ENCODE results near the gene LTBP1. TPM values are rescaled to one million over a fixed set of nuclear protein-coding genes. Genes with fewer than 3 reads are reported as not detected.

LTBP1 gene
- total RNA-seq, 1 experiment from 2014 or later = 28.5 TPM

DNA sequence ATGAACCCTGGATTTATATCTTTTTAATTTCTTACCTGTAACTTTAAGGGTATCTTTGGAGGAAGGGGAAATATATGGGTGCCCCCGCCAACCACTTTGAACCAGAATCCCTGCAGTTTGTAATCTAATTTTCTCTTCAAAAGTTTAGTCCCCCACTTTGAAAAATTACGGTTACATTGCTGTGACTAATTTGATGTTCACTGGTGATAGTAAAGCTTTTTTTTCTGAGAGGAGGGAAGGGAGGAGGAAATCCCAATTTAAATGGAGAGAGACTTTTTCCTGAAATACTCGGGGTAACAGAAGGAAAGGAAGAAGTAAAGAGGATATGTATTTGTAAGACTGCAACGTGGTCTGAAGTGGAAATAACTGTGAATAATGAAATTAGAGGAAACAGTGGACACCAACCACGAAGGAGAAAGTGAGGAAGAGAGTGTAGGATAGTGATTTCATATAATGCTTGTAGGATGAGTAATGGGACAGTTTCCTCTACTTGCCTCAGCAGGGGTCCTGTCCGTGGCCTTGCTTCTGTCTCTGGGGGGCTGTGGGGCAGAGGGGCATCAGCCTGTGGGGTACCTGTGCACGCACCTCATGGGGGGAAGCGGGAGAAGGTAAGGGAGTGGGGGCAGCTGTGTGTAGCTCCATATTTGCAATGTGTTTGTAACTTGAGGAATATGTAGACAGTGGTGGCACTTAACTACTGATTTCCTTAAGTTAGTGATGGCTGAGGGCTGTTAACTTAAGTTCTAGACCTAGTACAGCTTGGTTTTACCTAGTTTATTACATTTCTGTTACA is 161.1 kb downstream of the LTBP1 start:
- Mint-ChIP-seq H3K36me3 (ENCODE audit: insufficient read depth in 1 of 3, low read depth in 3 of 3) (no peaks in the 10 kb centered on the region; a peak in 3 of 7 replicates), H3K27me3 (ENCODE audit: low read depth) (no peaks in the 10 kb centered on the region), H3K9me3 (no peaks in the 10 kb centered on the region), H3K27ac (no peak overlapping the region; a peak in 1 of 7 replicates), H3K4me3 (no peak overlapping the region), H3K4me1 (peaks cover 9 to 12% of the 10 kb centered on the region in 2 experiments)
- H3K79me1 ChIP-seq (ENCODE audit: insufficient read depth, low read depth, low read length, poor library complexity, severe bottlenecking) = no peaks in the 10 kb centered on the region
- H4K8ac ChIP-seq (replicated peaks; ENCODE audit: insufficient read length, low read depth, low read length) = no peak overlapping the region
- no peak overlapping the region for H2BK5ac ChIP-seq (ENCODE audit: insufficient read length, low read length)
- H3K27me3 ChIP-seq (ENCODE audit: insufficient read depth, low read length) = no peaks in the 10 kb centered on the region
- H3K9ac ChIP-seq (ENCODE audit: extremely low read depth, insufficient read length, low read length) = no peak overlapping the region
- H3K18ac ChIP-seq (ENCODE audit: insufficient read length, low read depth, low read length) = no peak overlapping the region
- H2AFZ ChIP-seq (ENCODE audit: low read length) = no peak overlapping the region
- H4K91ac ChIP-seq (ENCODE audit: insufficient read length, low read depth, low read length) = no peak overlapping the region
- H2AK5ac ChIP-seq (ENCODE audit: insufficient read length, low read length) = no peak overlapping the region
- no peak for DNase-seq
- H2BK120ac ChIP-seq (ENCODE audit: low read depth, low read length, poor library complexity, severe bottlenecking) = no peak overlapping the region
- no peak overlapping the region for H3K4ac ChIP-seq (ENCODE audit: low read depth, low read length)
- no CpG with 5 or more reads among the region's 8 CpGs for WGBS (ENCODE audit: extremely low coverage, insufficient read length, low lambda C conversion rate)
- H3K23ac ChIP-seq (ENCODE audit: insufficient read length, low read depth, low read length) = no peak overlapping the region
- no peak overlapping the region for H3K4me2 ChIP-seq (ENCODE audit: insufficient read depth, insufficient read length, low read length)
- H3K4me1 ChIP-seq (ENCODE audit: insufficient read depth, low read length) = no peaks in the 10 kb centered on the region
- TF ChIP-seq, protein P1, sequence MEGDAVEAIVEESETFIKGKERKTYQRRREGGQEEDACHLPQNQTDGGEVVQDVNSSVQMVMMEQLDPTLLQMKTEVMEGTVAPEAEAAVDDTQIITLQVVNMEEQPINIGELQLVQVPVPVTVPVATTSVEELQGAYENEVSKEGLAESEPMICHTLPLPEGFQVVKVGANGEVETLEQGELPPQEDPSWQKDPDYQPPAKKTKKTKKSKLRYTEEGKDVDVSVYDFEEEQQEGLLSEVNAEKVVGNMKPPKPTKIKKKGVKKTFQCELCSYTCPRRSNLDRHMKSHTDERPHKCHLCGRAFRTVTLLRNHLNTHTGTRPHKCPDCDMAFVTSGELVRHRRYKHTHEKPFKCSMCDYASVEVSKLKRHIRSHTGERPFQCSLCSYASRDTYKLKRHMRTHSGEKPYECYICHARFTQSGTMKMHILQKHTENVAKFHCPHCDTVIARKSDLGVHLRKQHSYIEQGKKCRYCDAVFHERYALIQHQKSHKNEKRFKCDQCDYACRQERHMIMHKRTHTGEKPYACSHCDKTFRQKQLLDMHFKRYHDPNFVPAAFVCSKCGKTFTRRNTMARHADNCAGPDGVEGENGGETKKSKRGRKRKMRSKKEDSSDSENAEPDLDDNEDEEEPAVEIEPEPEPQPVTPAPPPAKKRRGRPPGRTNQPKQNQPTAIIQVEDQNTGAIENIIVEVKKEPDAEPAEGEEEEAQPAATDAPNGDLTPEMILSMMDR (conservative IDR thresholded peaks at IDR 0.05) = no peak
- H4K20me1 ChIP-seq (ENCODE audit: control insufficient read depth, insufficient read depth, insufficient read length) = no peaks in the 10 kb centered on the region
- no peak overlapping the region for H2BK12ac ChIP-seq (ENCODE audit: insufficient read length, low read depth, low read length)
- no peak overlapping the region for H3T11ph ChIP-seq (ENCODE audit: low read length)
- H2BK15ac ChIP-seq (ENCODE audit: low read depth, low read length) = no peak overlapping the region
- no peak overlapping the region for H3K27ac ChIP-seq (ENCODE audit: insufficient read length, low read depth, low read length)
- H2BK20ac ChIP-seq (ENCODE audit: low read depth, low read length, poor library complexity, severe bottlenecking) = no peak overlapping the region
- no peak overlapping the region for H4K5ac ChIP-seq (ENCODE audit: insufficient read length, low read depth, low read length)
- H3K14ac ChIP-seq (ENCODE audit: insufficient read depth, low read length) = no peak overlapping the region
- H3K23me2 ChIP-seq (ENCODE audit: insufficient read length, low read depth, low read length, poor library complexity, severe bottlenecking) = no peaks in the 10 kb centered on the region
- no peak overlapping the region for H3K56ac ChIP-seq (ENCODE audit: insufficient read length, low read depth, low read length)
- H3K79me2 ChIP-seq (ENCODE audit: insufficient read depth, low read length) = no peaks in the 10 kb centered on the region
- no peaks in the 10 kb centered on the region for H3K9me3 ChIP-seq (ENCODE audit: control insufficient read depth, low read depth, low read length)
